ENCODE results near the gene ZSCAN4.

Gene ZSCAN4

GRCh38 chr19:57682226-57682766 is 13.6 kb downstream of the ZSCAN4 start:
- DNase-seq (ENCODE audit: low spot score), result no peak

GRCh38 chr19:57686727-57687126 is 18.0 kb downstream of the ZSCAN4 start:
- DNase-seq (ENCODE audit: low spot score), result no peak

GRCh38 chr19:57687363-57688010 is 18.8 kb downstream of the ZSCAN4 start:
- no peak for DNase-seq (ENCODE audit: low spot score)

- no peak for DNase-seq (ENCODE audit: low spot score)
Observed at GRCh38 chr19:57688011-57688763, 19.5 kb downstream of the ZSCAN4 start.

- DNase-seq (ENCODE audit: low spot score), result no peak
Observed at GRCh38 chr19:57689750-57690149, 21.0 kb downstream of the ZSCAN4 start.

- no peak for DNase-seq (ENCODE audit: low spot score)
Observed at GRCh38 chr19:57701625-57702024, 32.9 kb downstream of the ZSCAN4 start.

GRCh38 chr19:57706346-57706745 is 37.6 kb downstream of the ZSCAN4 start:
- no peak for DNase-seq (ENCODE audit: low spot score)

GRCh38 chr19:57708641-57709361 is 40.1 kb downstream of the ZSCAN4 start, which contains the start of gene ZNF154:
Gene ZNF154 (minus strand): TSS chr19:57709204. CDS start chr19:57708971, 233 bp downstream.
- DNase-seq (ENCODE audit: low spot score), result no peak

GRCh38 chr19:57709616-57710015 is 40.9 kb downstream of the ZSCAN4 start:
- DNase-seq (ENCODE audit: low spot score), result no peak

- no peak for DNase-seq (ENCODE audit: low spot score)
Observed at GRCh38 chr19:57712222-57712621, 43.5 kb downstream of the ZSCAN4 start.

GRCh38 chr19:57719424-57719823 is 50.7 kb downstream of the ZSCAN4 start:
- DNase-seq (ENCODE audit: low spot score), result no peak

GRCh38 chr19:57719901-57720519 is 51.3 kb downstream of the ZSCAN4 start:
- no peak for DNase-seq (ENCODE audit: low spot score)

GRCh38 chr19:57720878-57721277 is 52.1 kb downstream of the ZSCAN4 start:
- no peak for DNase-seq (ENCODE audit: low spot score)
